Activated CD8-positive, alpha-beta memory T cell treated with anti-CD3 and anti-CD28 coated beads for 1 hour (primary cell): ENCODE results near the gene LCK.
A peak's percentile ranks its signal among the peaks of the same experiment; 100 is the strongest.
"Not testable (repeated sequence)": the region's sequence is repeated elsewhere in the genome, so short reads cannot be mapped to it uniquely, and the experiment has no call there.

Experiments used
- DNase-seq, 2 donors: peaks; one replicate each; pipeline ENCODE4 v3.0.0-alpha.2; 2020; ENCODE audit warnings: low read depth in 1 of 2; ENCODE audit errors: extremely low read depth in 1 of 2

Gene LCK

GRCh38 chr1:32272557-32273390 is 21.7 kb downstream of the LCK start:
- no peak for DNase-seq

GRCh38 chr1:32273391-32274208 is 22.5 kb downstream of the LCK start:
- DNase-seq: peak; percentile 73 to 87

GRCh38 chr1:32274646-32275340 is 23.7 kb downstream of the LCK start:
- no peak for DNase-seq

- no peak for DNase-seq
Measured at GRCh38 chr1:32275424-32275823, 24.4 kb downstream of the LCK start.

GRCh38 chr1:32276032-32276782 is 25.1 kb downstream of the LCK start:
- DNase-seq: no peak

GRCh38 chr1:32284777-32285176 is 33.7 kb downstream of the LCK start:
- not testable (repeated sequence) for DNase-seq

GRCh38 chr1:32285658-32286057 is 34.6 kb downstream of the LCK start:
- no peak for DNase-seq

- DNase-seq: no peak
Measured at GRCh38 chr1:32286763-32287162, 35.7 kb downstream of the LCK start.

- no peak for DNase-seq
Measured at GRCh38 chr1:32289256-32289655, 38.2 kb downstream of the LCK start.

GRCh38 chr1:32291145-32291707 is 40.2 kb downstream of the LCK start:
- no peak for DNase-seq

- DNase-seq: peak; percentile 92
Measured at GRCh38 chr1:32291708-32292538, 40.9 kb downstream of the LCK start, which contains the start of gene HDAC1. Gene HDAC1, plus strand, starts transcription at chr1:32292083. Its CDS starts 87 bp downstream, at chr1:32292170.

- DNase-seq: not testable (repeated sequence)
Measured at GRCh38 chr1:32298211-32298610, 47.1 kb downstream of the LCK start.

GRCh38 chr1:32299327-32299726 is 48.3 kb downstream of the LCK start:
- no peak for DNase-seq

- no peak for DNase-seq
Measured at GRCh38 chr1:32303358-32303757, 52.3 kb downstream of the LCK start.

GRCh38 chr1:32303997-32304622 is 53.0 kb downstream of the LCK start:
- DNase-seq: no peak

GRCh38 chr1:32305310-32305709 is 54.2 kb downstream of the LCK start:
- no peak for DNase-seq

- DNase-seq: no peak
Measured at GRCh38 chr1:32307324-32307723, 56.3 kb downstream of the LCK start.

GRCh38 chr1:32309960-32310359 is 58.9 kb downstream of the LCK start:
- no peak for DNase-seq
